ENCODE results near the gene MAD2L1.

DNA sequence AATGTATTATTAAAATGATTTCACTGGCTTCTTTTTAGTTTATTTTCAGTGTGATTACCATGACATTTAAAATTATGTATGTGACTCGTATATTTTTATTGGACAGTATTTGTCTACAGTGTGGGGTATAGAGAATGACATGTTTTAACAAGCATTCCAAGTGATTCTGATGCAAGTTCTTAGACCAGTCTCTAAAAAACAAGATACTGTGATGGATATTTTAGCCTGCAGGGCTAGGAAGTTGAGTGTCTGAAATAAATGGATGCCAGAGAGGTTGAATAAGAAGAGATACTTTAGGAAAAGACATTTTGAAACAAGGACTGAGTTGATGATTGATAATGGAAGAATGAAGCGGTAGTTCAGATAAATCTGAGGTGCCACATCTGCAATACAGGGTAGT, 3.5 kb upstream of the MAD2L1 start:
- TF ChIP-seq, protein P1, sequence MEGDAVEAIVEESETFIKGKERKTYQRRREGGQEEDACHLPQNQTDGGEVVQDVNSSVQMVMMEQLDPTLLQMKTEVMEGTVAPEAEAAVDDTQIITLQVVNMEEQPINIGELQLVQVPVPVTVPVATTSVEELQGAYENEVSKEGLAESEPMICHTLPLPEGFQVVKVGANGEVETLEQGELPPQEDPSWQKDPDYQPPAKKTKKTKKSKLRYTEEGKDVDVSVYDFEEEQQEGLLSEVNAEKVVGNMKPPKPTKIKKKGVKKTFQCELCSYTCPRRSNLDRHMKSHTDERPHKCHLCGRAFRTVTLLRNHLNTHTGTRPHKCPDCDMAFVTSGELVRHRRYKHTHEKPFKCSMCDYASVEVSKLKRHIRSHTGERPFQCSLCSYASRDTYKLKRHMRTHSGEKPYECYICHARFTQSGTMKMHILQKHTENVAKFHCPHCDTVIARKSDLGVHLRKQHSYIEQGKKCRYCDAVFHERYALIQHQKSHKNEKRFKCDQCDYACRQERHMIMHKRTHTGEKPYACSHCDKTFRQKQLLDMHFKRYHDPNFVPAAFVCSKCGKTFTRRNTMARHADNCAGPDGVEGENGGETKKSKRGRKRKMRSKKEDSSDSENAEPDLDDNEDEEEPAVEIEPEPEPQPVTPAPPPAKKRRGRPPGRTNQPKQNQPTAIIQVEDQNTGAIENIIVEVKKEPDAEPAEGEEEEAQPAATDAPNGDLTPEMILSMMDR (IDR thresholded peaks at IDR 0.05), result no peak
- TF ChIP-seq ZFX (IDR thresholded peaks at IDR 0.05; ENCODE audit: borderline replicate concordance), result no peak

All from 22Rv1 (cell line).